Measurements from ENCODE around the gene FIP1L1.

The FIP1L1 gene

GRCh38 chr4:53507058-53507457, 129.6 kb downstream of the FIP1L1 start:
- DNase-seq = no peak

GRCh38 chr4:53507671-53508286, 130.3 kb downstream of the FIP1L1 start:
- no peak for DNase-seq

DNA sequence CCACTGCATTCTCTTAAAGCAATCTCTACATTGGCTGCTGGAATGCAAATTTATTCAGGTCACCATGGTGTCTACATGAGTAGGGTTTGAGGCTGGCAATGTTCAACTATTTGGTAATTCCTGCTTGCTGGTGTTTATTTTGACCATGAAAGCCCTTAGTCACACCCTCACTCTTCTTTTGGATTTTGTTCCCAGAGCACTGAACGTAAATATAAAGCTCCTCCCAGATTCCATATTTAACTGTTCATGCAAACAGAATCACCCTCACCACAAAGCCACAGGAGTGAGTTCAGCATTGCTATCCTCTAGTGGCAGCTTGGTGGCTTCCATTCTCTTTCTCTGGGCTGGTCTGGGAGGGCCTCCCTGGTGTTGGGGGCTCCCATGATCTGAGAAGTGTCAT, 131.0 kb downstream of the FIP1L1 start:
- DNase-seq = no peak

- no peak for DNase-seq
These were observed 132.9 kb downstream of the FIP1L1 start for GRCh38 chr4:53510321-53510720.

Data from CD4-positive, alpha-beta T cell treated with Interleukin-17A for 1 hour (primary cell).